Erythroblast (primary cell): ENCODE data around the gene PPP1R12B.

Source experiments
- GATA1 ChIP-seq: IDR thresholded peaks from 2 replicates; pipeline ENCODE4 v1.6.1; 2011; ENCODE audit warnings: low read depth, mild to moderate bottlenecking, control low read depth, low read length, moderate library complexity
- POLR2A ChIP-seq: IDR thresholded peaks from 2 replicates; pipeline ENCODE4 v1.6.1; 2011; ENCODE audit warnings: mild to moderate bottlenecking, low read length

GRCh38 chr1:202600432-202601041 is 252.0 kb downstream of the PPP1R12B start:
- TF ChIP-seq POLR2A (no peak), GATA1 (no peak)
